ENCODE data around the gene LRRC18.

The LRRC18 gene

GRCh38 chr10:48878091-48878490 is 61.5 kb downstream of the LRRC18 start:
- no peak for DNase-seq

GRCh38 chr10:48872234-48872633 is 67.4 kb downstream of the LRRC18 start:
- DNase-seq, result no peak
